ENCODE results near the gene VAMP5.

DNA sequence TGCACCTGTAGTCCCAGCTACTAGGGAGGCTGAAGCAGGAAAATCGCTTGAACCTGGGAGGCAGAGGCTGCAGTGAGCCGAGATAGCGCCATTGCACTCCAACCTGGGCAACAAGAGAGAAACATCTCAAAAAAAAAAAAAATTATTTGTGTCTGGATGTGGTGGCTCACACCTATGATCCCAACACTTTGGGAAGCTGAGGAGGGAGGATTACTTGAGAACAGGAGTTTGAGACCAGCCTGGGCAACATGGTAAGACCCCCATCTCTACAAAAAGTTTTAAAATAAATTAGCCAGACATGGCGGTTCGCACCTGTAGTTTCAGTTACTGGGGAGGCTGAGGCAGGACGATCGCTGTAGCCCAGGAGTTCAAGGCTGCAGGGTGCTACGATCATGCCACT lies 8.5 kb upstream of the VAMP5 start:
- TF ChIP-seq, protein P1, sequence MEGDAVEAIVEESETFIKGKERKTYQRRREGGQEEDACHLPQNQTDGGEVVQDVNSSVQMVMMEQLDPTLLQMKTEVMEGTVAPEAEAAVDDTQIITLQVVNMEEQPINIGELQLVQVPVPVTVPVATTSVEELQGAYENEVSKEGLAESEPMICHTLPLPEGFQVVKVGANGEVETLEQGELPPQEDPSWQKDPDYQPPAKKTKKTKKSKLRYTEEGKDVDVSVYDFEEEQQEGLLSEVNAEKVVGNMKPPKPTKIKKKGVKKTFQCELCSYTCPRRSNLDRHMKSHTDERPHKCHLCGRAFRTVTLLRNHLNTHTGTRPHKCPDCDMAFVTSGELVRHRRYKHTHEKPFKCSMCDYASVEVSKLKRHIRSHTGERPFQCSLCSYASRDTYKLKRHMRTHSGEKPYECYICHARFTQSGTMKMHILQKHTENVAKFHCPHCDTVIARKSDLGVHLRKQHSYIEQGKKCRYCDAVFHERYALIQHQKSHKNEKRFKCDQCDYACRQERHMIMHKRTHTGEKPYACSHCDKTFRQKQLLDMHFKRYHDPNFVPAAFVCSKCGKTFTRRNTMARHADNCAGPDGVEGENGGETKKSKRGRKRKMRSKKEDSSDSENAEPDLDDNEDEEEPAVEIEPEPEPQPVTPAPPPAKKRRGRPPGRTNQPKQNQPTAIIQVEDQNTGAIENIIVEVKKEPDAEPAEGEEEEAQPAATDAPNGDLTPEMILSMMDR (IDR thresholded peaks at IDR 0.05) = no peak
- TF ChIP-seq EZH2 (IDR thresholded peaks at IDR 0.05) = no peak
